ENCODE measurements around the gene NFIB. TPM values are rescaled to one million over a fixed set of nuclear protein-coding genes. Genes with fewer than 3 reads are reported as not detected.

The NFIB gene
- total and polyA plus RNA-seq, 2 of the 8 experiments (the other 6 are each of a cell fraction or from before 2014, with no cell fraction given) = 2.6 to 13.1 TPM

- no peak overlapping the region for H3K4me2 ChIP-seq (ENCODE audit: insufficient read depth in 1 of 2, low read depth in 2 of 2, low read length in 2 of 2)
- H3K9me3 ChIP-seq (ENCODE audit: insufficient read depth in 2 of 2, low read depth in 1 of 2, low read length in 1 of 2) = no peaks in the 10 kb centered on the region
- no peak overlapping the region for H4K8ac ChIP-seq (ENCODE audit: extremely low read depth, insufficient read depth, low read length)
- CTCF ChIA-PET (ENCODE audit: partially characterized antibody) = interaction anchor here (0.5 to 1.4 kb wide), 2 partner anchors 12 to 19 kb away, joined by 3 read pairs; no protein-coding TSS in a partner anchor
- H3K4ac ChIP-seq (replicated peaks; ENCODE audit: insufficient read length, low read depth, low read length) = no peak overlapping the region
- H4K20me1 ChIP-seq (replicated peaks in 1 of 2; ENCODE audit: control insufficient read depth in 1 of 2, insufficient read depth in 2 of 2, low read length in 2 of 2) = no peaks in the 10 kb centered on the region
- 100% methylated on average over 1 of the region's 1 CpG; no CpG with 5 or more reads in 1 of the 2 experiments for WGBS, 2 experiments (ENCODE audit: extremely low coverage in 1 of 2, insufficient coverage in 1 of 2, insufficient read length in 1 of 2, insufficient replicate concordance in 2 of 2, low coverage in 1 of 2, low lambda C conversion rate in 2 of 2, missing lambda C conversion rate in 1 of 2)
- no peak overlapping the region for H3K56ac ChIP-seq (replicated peaks; ENCODE audit: insufficient read length, low read depth, low read length)
- H3K27me3 ChIP-seq (replicated peaks in 1 of 4; ENCODE audit: control insufficient read depth in 3 of 4, extremely low read depth in 1 of 4, insufficient read depth in 3 of 4, low read length in 3 of 4) = no peaks in the 10 kb centered on the region
- no peak overlapping the region for H3K23ac ChIP-seq (ENCODE audit: insufficient read length)
- H3K27ac ChIP-seq (ENCODE audit: low read depth, low read length) = no peak overlapping the region
- H4K5ac ChIP-seq (ENCODE audit: insufficient read length, low read depth, low read length) = no peak overlapping the region
- no peak overlapping the region for H3K4me3 ChIP-seq (ENCODE audit: extremely low read depth in 1 of 4, insufficient read depth in 2 of 4, low read depth in 3 of 4, low read length in 4 of 4)
- no peaks in the 10 kb centered on the region for H3K36me3 ChIP-seq (ENCODE audit: control insufficient read depth in 2 of 4, insufficient read depth in 4 of 4, low read length in 3 of 4)
- DNase-seq (ENCODE audit: low read depth in 1 of 2, low spot score in 2 of 2) = no peak
- no peak overlapping the region for H2AK5ac ChIP-seq (ENCODE audit: low read depth, low read length)
- no peak overlapping the region for H2BK12ac ChIP-seq (ENCODE audit: low read depth, low read length)
- no peak for TF ChIP-seq USF2 (IDR thresholded peaks at IDR 0.05; ENCODE audit: low read length)
- TF ChIP-seq SP4 (IDR thresholded peaks at IDR 0.05; ENCODE audit: low read length) = no peak
- no peak for TF ChIP-seq POLR2AphosphoS5 (IDR thresholded peaks at IDR 0.05; ENCODE audit: low read depth, low read length)
- no peak for TF ChIP-seq POU5F1 (IDR thresholded peaks at IDR 0.05; ENCODE audit: low read depth, low read length)
- no peak for TF ChIP-seq ZNF274 (IDR thresholded peaks at IDR 0.05; ENCODE audit: borderline replicate concordance, extremely low read depth, low read length)
- no peak for TF ChIP-seq NRF1 (IDR thresholded peaks at IDR 0.05; ENCODE audit: low read depth, low read length)
- no peak for FAIRE-seq
- no peak overlapping the region for H2AFZ ChIP-seq (ENCODE audit: low read length)
- POLR2A ChIA-PET (ENCODE audit: partially characterized antibody) = no interaction called here
- no peak overlapping the region for H3K9ac ChIP-seq (replicated peaks in 1 of 4; ENCODE audit: extremely low read depth in 1 of 4, low read depth in 3 of 4, low read length in 3 of 4)
- no peaks in the 10 kb centered on the region; the same call in 1 of the 2 replicates for H3K79me1 ChIP-seq (ENCODE audit: low read depth, low read length)
- no peak overlapping the region for H2BK15ac ChIP-seq (ENCODE audit: low read length)
- H2BK120ac ChIP-seq (replicated peaks; ENCODE audit: low read depth, low read length) = no peak overlapping the region
- H2BK5ac ChIP-seq (ENCODE audit: low read depth, low read length) = no peak overlapping the region
- H3K23me2 ChIP-seq (ENCODE audit: low read depth, low read length) = no peaks in the 10 kb centered on the region
- H3K14ac ChIP-seq (ENCODE audit: insufficient read length) = no peak overlapping the region
- H2BK20ac ChIP-seq (ENCODE audit: low read length) = no peak overlapping the region
- no peak overlapping the region for H4K91ac ChIP-seq (replicated peaks; ENCODE audit: insufficient read length, low read length)
- H3K18ac ChIP-seq (ENCODE audit: extremely low read depth, low read length) = no peak overlapping the region
- peaks cover 0 to 7% (median 4%) of the 10 kb centered on the region in 4 experiments; a peak in 5 of 7 replicates for H3K4me1 ChIP-seq (replicated peaks in 1 of 4; ENCODE audit: control insufficient read depth in 3 of 4, insufficient read depth in 4 of 4, low read length in 3 of 4)
- peaks cover 0 to 5% of the 10 kb centered on the region in 2 experiments; a peak in 1 of 4 replicates for H3K79me2 ChIP-seq (ENCODE audit: control insufficient read depth in 1 of 2, insufficient read depth in 2 of 2, low read length in 2 of 2)
These were observed 67.0 kb downstream of the NFIB start for GRCh38 chr9:14246951-14247350.
